Measurements from ENCODE around the gene TMEM127.
"Not testable (repeated sequence)": the region's sequence is repeated elsewhere in the genome, so short reads cannot be mapped to it uniquely, and the experiment has no call there.

TMEM127 gene

DNA sequence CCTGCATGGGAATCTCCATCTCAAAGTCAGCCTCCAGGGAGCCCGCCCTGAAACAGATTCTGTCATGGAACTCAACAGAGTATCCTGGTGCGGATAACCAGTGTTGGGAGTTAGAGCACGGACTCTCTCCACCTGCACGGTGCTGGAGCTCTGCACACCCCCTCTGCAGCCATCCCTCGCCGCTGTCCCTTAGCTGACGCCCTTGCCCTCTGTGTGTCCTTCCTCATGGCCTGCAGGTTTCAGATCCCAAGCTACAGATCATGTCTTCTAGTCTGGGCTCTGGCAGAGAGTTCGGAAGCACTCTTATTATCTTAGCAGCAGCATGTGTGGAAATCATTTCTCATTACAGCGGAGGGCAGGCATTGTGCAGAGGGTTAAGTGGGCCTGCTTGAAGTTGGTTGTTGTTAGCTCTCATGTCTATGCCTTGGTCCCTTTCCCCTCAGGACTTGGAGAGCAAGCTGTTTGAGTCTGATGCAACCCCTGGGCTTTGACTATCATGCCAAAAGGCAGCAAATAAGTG is 26.0 kb downstream of the TMEM127 start:
- no peaks in the 10 kb centered on the region for H3K36me3 ChIP-seq (ENCODE audit: control insufficient read depth, insufficient read depth, low read length)
- no peak overlapping the region for H3K27ac ChIP-seq (ENCODE audit: low read depth, low read length)
- no peak overlapping the region for H3K9ac ChIP-seq (ENCODE audit: low read depth, low read length)
- no peaks in the 10 kb centered on the region for H3K27me3 ChIP-seq (ENCODE audit: control insufficient read depth, insufficient read depth, low read length)
- no peaks in the 10 kb centered on the region for H3K4me1 ChIP-seq (ENCODE audit: control insufficient read depth, insufficient read depth, low read length)
- no peak overlapping the region for H3K4me3 ChIP-seq (ENCODE audit: low read depth, low read length)
- H3K9me3 ChIP-seq (ENCODE audit: control insufficient read depth, insufficient read depth, low read length) = no peaks in the 10 kb centered on the region

DNA sequence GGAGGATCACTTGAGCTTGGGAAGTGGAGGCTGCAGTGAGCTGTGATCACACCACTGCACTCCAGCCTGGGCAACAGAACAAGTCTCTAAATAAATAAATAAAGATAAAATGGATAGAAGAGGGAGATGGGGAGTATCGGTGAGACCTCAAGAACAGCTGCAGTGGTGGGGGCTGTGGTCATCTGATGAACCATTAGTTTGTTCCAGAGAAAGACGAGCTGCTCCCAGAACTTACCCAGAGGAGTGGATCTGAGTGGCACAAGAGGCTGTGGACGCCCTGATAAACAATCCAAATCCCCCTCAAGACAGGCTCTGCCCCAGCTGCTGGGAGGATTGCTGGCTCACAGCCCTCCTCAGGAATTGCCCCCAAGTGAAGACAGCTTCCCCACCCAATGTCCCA is 26.7 kb downstream of the TMEM127 start:
- Histone ChIP-seq H3K27me3 (ENCODE audit: control insufficient read depth, insufficient read depth, low read length) (no peaks in the 10 kb centered on the region), H3K36me3 (ENCODE audit: control insufficient read depth, insufficient read depth, low read length) (no peaks in the 10 kb centered on the region), H3K27ac (ENCODE audit: low read depth, low read length) (no peak overlapping the region), H3K9me3 (ENCODE audit: control insufficient read depth, insufficient read depth, low read length) (no peaks in the 10 kb centered on the region), H3K9ac (ENCODE audit: low read depth, low read length) (no peak overlapping the region), H3K4me1 (ENCODE audit: control insufficient read depth, insufficient read depth, low read length) (no peaks in the 10 kb centered on the region), H3K4me3 (ENCODE audit: low read depth, low read length) (no peak overlapping the region)

DNA sequence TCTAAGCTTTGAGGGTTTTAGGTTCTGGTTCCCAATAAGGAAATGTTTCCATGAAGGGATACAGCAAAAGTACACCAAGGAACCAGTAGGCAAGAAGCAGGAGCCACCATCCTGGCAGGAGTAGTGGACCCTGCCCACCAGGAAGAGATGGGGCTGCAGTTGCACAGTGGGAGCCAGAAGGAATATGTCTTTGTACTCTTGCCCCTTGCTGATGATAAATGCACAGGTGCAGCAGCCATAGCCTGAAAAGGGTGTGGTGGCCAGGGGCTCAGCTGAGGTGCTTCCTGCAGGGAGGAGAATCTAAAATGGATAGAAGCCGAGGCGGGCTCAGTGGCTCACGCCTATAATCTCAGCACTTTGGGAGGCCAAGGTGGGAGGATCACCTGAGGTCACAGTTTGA is 27.5 kb downstream of the TMEM127 start:
- no peak overlapping the region for H3K9ac ChIP-seq (ENCODE audit: low read depth, low read length)
- H3K9me3 ChIP-seq (ENCODE audit: control insufficient read depth, insufficient read depth, low read length) = no peaks in the 10 kb centered on the region
- no peaks in the 10 kb centered on the region for H3K36me3 ChIP-seq (ENCODE audit: control insufficient read depth, insufficient read depth, low read length)
- H3K27me3 ChIP-seq (ENCODE audit: control insufficient read depth, insufficient read depth, low read length) = no peaks in the 10 kb centered on the region
- H3K27ac ChIP-seq (ENCODE audit: low read depth, low read length) = no peak overlapping the region
- no peaks in the 10 kb centered on the region for H3K4me1 ChIP-seq (ENCODE audit: control insufficient read depth, insufficient read depth, low read length)
- H3K4me3 ChIP-seq (ENCODE audit: low read depth, low read length) = no peak overlapping the region

DNA sequence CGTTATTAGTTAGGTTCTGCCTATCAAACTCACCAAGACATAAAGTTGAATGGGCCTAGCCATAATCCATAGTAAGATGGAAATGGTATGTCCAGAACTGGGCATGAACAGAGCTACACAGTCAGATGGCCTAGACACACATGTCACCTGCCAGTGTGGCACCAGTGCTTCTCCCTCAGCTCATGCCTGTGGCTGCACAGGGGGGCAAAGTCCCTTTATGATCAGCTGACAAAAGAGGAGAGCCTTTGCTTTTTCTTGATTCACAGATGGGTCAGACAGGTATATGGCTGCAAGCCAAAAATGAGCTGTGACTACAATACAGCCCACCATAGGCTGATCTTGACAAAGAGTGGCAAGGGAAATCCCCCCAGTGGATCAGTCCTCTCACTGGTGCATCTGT is 28.9 kb downstream of the TMEM127 start:
- Histone ChIP-seq H3K9ac (ENCODE audit: low read depth, low read length) (no peak overlapping the region), H3K4me1 (ENCODE audit: control insufficient read depth, insufficient read depth, low read length) (no peaks in the 10 kb centered on the region), H3K9me3 (ENCODE audit: control insufficient read depth, insufficient read depth, low read length) (no peaks in the 10 kb centered on the region), H3K4me3 (ENCODE audit: low read depth, low read length) (no peak overlapping the region), H3K27me3 (ENCODE audit: control insufficient read depth, insufficient read depth, low read length) (no peaks in the 10 kb centered on the region), H3K27ac (ENCODE audit: low read depth, low read length) (no peak overlapping the region), H3K36me3 (ENCODE audit: control insufficient read depth, insufficient read depth, low read length) (no peaks in the 10 kb centered on the region)

DNA sequence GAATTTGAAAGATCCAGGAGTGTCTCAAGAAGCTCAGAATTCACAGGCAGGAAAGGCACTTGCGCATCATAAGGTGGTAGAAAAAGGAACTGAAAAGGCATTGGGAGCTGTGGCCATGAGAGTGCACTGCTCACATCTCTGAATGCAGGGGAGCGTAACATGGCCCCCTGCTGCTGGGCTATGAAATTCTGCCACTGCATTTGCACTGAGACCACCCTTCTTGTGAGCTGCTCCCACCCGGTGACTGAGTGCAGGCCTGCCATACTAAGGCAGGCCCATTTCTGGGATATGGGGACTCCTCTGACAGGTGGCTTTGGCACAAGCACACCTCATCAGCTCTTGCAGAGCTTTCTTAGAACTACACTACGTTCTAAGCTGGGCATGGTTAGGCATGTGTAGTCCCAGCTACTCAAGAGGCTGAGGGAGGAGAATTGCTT is 31.9 kb downstream of the TMEM127 start:
- H3K27ac ChIP-seq (ENCODE audit: low read depth, low read length) = no peak overlapping the region
- H3K27me3 ChIP-seq (ENCODE audit: control insufficient read depth, insufficient read depth, low read length) = no peaks in the 10 kb centered on the region
- no peaks in the 10 kb centered on the region for H3K36me3 ChIP-seq (ENCODE audit: control insufficient read depth, insufficient read depth, low read length)
- H3K4me3 ChIP-seq (ENCODE audit: low read depth, low read length) = no peak overlapping the region
- no peak overlapping the region for H3K9ac ChIP-seq (ENCODE audit: low read depth, low read length)
- H3K4me1 ChIP-seq (ENCODE audit: control insufficient read depth, insufficient read depth, low read length) = no peaks in the 10 kb centered on the region
- no peaks in the 10 kb centered on the region for H3K9me3 ChIP-seq (ENCODE audit: control insufficient read depth, insufficient read depth, low read length)

DNA sequence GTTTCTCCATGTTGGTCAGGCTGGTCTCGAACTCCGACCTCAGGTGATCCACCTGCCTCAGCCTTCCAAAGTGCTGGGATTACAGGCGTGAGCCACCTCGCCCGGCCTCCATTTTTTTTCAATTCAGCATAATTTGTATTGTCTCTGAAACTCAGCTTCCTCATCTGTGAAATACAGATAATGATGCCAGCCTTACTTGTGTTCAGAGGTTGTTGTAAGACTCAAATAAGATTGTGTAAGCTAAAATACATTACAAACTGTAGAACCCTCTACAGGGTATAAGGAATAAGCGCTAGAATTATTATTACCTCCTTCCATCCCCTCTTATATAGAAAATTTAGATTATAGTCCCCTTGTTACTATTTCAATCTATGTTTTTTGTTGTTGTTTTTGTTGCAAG is 32.4 kb downstream of the TMEM127 start:
- Histone ChIP-seq H3K4me1 (ENCODE audit: control insufficient read depth, insufficient read depth, low read length) (no peaks in the 10 kb centered on the region), H3K27me3 (ENCODE audit: control insufficient read depth, insufficient read depth, low read length) (no peaks in the 10 kb centered on the region), H3K4me3 (ENCODE audit: low read depth, low read length) (no peak overlapping the region), H3K27ac (ENCODE audit: low read depth, low read length) (no peak overlapping the region), H3K9ac (ENCODE audit: low read depth, low read length) (no peak overlapping the region), H3K9me3 (ENCODE audit: control insufficient read depth, insufficient read depth, low read length) (no peaks in the 10 kb centered on the region), H3K36me3 (ENCODE audit: control insufficient read depth, insufficient read depth, low read length) (no peaks in the 10 kb centered on the region)

DNA sequence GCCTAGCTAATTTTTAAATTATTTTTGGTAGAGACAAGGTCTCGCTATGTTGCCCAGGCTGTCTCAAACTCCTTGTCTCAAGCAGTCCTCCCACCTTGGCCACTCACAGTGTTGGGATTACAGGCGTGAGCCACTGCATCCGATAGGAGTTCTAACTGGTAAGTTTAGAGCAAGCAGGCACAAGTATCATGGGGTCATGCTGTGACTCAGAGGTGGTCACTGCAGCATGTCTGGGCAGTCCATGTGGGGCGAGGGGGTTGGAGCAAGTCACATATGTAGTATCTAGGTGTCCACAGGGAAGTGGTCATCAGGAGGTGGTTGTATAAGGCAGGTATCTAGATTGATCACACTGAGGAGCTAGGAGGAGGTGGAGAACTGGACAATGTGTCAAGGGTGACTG is 34.5 kb downstream of the TMEM127 start:
- Histone ChIP-seq H3K9me3 (ENCODE audit: control insufficient read depth, insufficient read depth, low read length) (no peaks in the 10 kb centered on the region), H3K36me3 (ENCODE audit: control insufficient read depth, insufficient read depth, low read length) (no peaks in the 10 kb centered on the region), H3K4me1 (ENCODE audit: control insufficient read depth, insufficient read depth, low read length) (no peaks in the 10 kb centered on the region), H3K27me3 (ENCODE audit: control insufficient read depth, insufficient read depth, low read length) (no peaks in the 10 kb centered on the region), H3K27ac (ENCODE audit: low read depth, low read length) (no peak overlapping the region), H3K4me3 (ENCODE audit: low read depth, low read length) (no peak overlapping the region), H3K9ac (ENCODE audit: low read depth, low read length) (no peak overlapping the region)

DNA sequence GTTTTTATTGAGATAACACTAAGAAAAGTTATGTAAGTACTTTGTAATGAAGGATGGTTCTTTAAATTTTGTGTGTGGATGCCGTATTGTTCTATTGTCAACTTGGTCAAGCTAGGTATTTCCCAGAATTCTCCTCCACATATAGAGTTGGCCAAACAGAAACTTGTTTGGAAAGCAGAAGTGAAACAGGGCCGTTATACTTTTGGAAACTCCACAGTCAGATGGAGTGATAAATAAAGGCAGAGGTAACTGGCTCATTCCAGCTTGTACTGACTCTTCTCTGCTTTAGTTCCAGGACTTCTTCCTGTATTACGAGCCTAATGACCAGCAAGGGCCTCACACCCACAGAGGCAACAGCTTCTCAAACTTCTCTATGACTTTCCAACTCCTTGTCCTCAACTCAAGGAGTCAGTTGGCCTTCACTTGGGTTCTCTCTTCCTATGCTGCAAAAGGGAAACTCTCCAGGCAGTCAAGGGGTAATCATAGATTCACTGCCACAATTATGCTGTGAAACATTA is 40.7 kb downstream of the TMEM127 start:
- H3K4me1 ChIP-seq (ENCODE audit: control insufficient read depth, insufficient read depth, low read length) = no peaks in the 10 kb centered on the region
- H3K4me3 ChIP-seq (ENCODE audit: low read depth, low read length) = no peak overlapping the region
- no peak overlapping the region for H3K9ac ChIP-seq (ENCODE audit: low read depth, low read length)
- no peaks in the 10 kb centered on the region for H3K36me3 ChIP-seq (ENCODE audit: control insufficient read depth, insufficient read depth, low read length)
- H3K9me3 ChIP-seq (ENCODE audit: control insufficient read depth, insufficient read depth, low read length) = no peaks in the 10 kb centered on the region
- H3K27me3 ChIP-seq (ENCODE audit: control insufficient read depth, insufficient read depth, low read length) = no peaks in the 10 kb centered on the region
- no peak overlapping the region for H3K27ac ChIP-seq (ENCODE audit: low read depth, low read length)

DNA sequence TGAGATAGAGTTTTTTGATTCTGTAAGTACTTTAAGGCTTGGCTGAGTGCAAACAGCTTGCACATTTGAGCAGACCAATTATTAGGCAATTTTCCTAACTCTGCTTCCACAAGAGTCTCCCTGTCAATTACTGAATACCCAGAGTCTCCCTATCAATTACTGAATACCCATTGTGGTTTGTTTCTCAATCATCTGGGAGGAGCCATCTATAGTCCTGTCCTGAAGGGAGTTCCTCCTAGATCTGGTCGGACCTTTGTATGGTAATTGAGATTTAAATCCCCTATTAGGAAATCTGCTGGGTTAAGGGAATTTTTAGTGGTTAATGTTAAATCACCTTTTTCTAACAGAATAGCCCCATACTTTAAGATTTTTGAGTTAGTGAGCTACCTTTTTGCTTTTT is 44.7 kb downstream of the TMEM127 start:
- H3K27ac ChIP-seq (ENCODE audit: low read depth, low read length); H3K4me1 ChIP-seq (ENCODE audit: control insufficient read depth, insufficient read depth, low read length); H3K9me3 ChIP-seq (ENCODE audit: control insufficient read depth, insufficient read depth, low read length); H3K4me3 ChIP-seq (ENCODE audit: low read depth, low read length); H3K36me3 ChIP-seq (ENCODE audit: control insufficient read depth, insufficient read depth, low read length); H3K27me3 ChIP-seq (ENCODE audit: control insufficient read depth, insufficient read depth, low read length); H3K9ac ChIP-seq (ENCODE audit: low read depth, low read length): not testable (repeated sequence)

DNA sequence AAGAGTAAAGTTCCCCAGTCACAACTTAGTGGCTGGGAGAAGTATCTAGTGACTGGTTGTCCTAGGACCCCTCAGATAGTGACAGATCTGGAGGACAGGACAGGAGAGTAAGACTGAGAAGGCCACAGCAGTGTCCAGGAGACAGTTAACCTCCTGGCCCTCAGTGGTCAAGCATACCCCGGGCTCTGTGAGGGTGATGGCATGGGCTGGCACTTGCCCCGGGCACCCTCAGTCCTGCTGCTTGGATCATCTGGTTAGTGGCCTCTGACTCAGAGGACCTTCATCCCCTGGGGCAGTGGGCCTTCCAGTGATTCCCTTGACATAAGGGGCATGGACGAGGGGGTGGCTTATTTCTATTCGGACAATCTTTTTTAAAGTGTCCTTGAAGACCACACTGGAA is 45.8 kb downstream of the TMEM127 start:
- H3K4me3 ChIP-seq (ENCODE audit: low read depth, low read length); H3K36me3 ChIP-seq (ENCODE audit: control insufficient read depth, insufficient read depth, low read length); H3K9me3 ChIP-seq (ENCODE audit: control insufficient read depth, insufficient read depth, low read length); H3K27me3 ChIP-seq (ENCODE audit: control insufficient read depth, insufficient read depth, low read length); H3K4me1 ChIP-seq (ENCODE audit: control insufficient read depth, insufficient read depth, low read length); H3K27ac ChIP-seq (ENCODE audit: low read depth, low read length); H3K9ac ChIP-seq (ENCODE audit: low read depth, low read length): not testable (repeated sequence)

DNA sequence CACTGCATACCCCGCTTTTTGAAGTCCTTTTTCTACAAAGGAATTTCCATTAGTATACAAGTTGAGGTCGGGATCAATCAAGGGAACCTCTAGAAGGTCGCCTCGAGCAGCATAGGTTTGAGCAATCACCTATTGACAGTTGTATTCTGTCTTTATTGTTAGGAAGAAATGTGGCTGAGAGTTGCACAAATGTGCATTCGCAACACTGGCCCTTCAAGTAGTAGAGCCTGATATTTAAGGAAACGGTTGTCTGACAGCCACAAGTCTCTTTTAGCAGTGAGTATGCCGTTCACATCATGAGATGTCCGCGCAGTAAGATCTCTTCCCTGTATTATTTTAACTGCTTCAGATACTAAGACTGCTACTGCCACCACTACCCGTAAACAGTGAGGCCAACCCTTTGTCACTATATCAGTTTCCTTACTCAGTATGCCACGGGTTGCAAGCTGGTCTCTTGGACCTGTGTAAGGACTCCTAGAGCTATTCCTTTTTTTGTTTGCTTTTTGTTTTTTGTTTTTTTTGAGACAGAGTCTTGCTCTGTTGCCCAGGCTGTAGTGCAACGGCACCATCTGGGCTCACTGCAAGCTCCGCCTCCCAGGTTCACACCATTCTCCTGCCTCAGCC is 47.2 kb downstream of the TMEM127 start:
- H3K27ac ChIP-seq (ENCODE audit: low read depth, low read length) = no peak overlapping the region
- H3K4me1 ChIP-seq (ENCODE audit: control insufficient read depth, insufficient read depth, low read length) = no peaks in the 10 kb centered on the region
- H3K9me3 ChIP-seq (ENCODE audit: control insufficient read depth, insufficient read depth, low read length) = no peaks in the 10 kb centered on the region
- no peak overlapping the region for H3K4me3 ChIP-seq (ENCODE audit: low read depth, low read length)
- no peaks in the 10 kb centered on the region for H3K27me3 ChIP-seq (ENCODE audit: control insufficient read depth, insufficient read depth, low read length)
- H3K36me3 ChIP-seq (ENCODE audit: control insufficient read depth, insufficient read depth, low read length) = no peaks in the 10 kb centered on the region
- no peak overlapping the region for H3K9ac ChIP-seq (ENCODE audit: low read depth, low read length)

Data from HUES48 (cell line).